IPS-18c (cell line): ENCODE results near the gene RBM47.
"Not testable (repeated sequence)": the region's sequence is repeated elsewhere in the genome, so short reads cannot be mapped to it uniquely, and the experiment has no call there.

Source experiments
- H3K4me3 ChIP-seq: 2 replicates; pipeline ENCODE4 v1.7.0; 2013; ENCODE audit warnings: low read depth, mild to moderate bottlenecking, low read length, moderate library complexity; ENCODE audit not compliant: insufficient read depth
- H3K9me3 ChIP-seq: one replicate; pipeline ENCODE4 v1.6.1; 2013; ENCODE audit warnings: mild to moderate bottlenecking, low read length, moderate library complexity; ENCODE audit not compliant: control insufficient read depth, insufficient read depth

RBM47 gene

DNA sequence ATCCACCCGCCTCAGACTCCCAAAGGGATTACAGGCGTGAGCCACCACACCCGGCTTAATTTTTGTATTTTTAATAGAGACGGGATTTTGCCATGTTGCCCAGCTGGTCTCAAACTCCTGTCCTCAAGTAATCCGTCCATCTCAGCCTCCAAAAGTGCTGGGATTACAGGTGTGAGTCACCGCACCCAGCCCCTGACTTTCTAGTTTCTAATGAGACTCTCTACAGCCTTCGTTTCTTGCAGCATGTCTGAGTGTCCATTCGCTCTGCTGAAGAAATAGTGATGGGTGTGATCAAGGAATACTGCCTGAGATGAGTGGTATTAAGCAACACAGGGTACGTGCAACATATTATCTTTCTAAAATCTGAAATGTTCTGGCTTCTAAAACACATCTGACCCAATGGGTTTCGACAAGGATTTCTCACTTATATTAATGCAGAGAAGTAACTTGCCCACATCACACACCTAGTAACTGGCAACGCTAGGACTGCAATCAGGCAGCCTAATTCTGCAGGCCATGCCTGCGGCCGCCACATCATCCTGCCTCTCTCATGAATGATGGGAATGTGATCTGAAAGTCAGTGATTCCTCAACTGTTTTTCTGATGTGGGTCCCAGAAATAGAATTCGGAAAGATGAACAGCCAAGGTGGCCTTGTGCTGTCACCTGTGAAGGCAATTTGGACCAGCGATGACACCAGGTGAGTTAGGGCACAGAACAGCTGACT lies 74.3 kb downstream of the RBM47 start:
- no peak overlapping the region for H3K4me3 ChIP-seq
- no peaks in the 10 kb centered on the region for H3K9me3 ChIP-seq

DNA sequence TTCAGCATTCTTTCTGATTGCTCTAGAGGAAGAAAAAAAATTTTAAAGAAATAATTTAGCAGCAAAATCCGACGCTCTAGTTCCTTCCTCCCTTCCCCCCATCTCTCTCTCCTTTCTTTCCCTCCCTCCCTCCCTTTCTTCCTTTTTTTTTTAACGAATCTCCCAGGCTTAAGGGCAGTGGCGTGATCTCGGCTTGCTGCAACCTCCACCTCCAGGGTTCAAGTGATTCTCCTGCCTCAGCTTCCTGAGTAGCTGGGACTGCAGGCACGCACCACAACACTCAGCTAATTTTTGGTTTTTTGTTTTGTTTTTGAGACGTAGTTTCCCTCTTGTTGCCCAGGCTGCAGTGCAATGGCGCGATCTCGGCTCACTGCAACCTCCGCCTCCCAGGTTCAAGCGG lies 75.0 kb downstream of the RBM47 start:
- H3K9me3 ChIP-seq, H3K4me3 ChIP-seq: not testable (repeated sequence)

DNA sequence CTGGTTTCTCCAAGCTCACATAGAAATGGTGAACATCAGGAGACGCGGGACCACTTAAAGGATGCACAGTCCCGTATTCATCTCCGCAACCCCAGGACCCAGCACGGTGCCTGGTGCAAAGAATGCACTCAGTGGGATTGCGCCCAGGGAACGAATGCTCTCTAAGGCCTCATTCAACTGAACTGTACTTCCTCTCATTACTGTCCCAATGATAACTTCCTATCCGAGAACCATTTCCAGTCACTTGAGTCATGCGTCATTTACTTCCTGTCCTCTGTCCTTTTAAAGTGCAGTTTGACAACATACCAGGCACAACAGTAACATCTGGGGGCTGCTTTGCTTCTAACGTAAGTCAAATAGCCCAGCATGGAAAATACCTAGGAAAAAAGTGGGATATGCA lies 75.7 kb downstream of the RBM47 start:
- H3K9me3 ChIP-seq = no peaks in the 10 kb centered on the region
- no peak overlapping the region for H3K4me3 ChIP-seq

DNA sequence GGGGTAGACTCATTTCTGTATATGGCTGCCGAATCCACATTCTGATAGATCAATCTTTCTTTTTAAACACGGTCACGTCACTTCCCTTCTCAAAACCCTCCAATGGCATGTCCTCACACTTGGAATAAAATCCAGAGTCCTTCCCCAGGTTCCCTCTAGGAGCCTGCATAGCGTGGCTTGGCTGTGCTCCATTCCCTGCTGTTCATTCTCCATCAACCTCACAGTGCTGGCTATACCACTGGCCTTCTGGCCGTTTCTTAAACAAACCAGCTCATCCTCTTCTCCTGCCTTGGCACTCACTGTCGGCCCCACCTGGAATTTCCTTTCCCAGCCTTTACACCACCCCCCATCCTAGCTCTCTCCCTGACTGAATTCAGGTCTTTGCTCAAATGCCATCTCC lies 77.1 kb downstream of the RBM47 start:
- Histone ChIP-seq H3K9me3 (no peaks in the 10 kb centered on the region), H3K4me3 (no peak overlapping the region)

DNA sequence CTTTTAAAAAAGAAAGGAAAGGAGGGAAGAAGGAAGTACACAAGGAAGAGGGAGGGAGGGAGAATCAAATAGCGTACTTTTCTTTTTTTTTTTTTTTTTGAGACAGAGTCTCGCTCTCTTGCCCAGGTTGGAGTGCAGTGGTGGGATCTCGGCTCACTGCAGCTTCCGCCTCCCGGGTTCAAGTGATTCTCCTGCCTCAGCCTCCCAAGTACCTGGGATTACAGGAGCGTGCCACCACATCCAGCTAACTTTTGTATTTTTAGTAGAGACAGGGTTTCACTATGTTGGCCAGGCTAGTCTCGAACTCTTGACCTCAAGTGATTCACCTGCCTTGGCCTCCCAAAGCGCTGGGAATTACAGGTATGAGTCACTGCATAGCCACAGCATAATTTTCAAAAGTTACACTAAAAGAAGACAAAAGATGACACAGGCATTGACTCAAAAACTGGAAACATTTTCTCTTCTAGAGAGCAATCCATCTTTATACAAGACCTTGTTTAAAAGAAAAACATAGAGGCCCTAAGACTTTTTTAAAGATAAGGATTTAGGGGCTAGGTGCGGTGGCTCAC lies 78.0 kb downstream of the RBM47 start:
- H3K9me3 ChIP-seq, H3K4me3 ChIP-seq: not testable (repeated sequence)

DNA sequence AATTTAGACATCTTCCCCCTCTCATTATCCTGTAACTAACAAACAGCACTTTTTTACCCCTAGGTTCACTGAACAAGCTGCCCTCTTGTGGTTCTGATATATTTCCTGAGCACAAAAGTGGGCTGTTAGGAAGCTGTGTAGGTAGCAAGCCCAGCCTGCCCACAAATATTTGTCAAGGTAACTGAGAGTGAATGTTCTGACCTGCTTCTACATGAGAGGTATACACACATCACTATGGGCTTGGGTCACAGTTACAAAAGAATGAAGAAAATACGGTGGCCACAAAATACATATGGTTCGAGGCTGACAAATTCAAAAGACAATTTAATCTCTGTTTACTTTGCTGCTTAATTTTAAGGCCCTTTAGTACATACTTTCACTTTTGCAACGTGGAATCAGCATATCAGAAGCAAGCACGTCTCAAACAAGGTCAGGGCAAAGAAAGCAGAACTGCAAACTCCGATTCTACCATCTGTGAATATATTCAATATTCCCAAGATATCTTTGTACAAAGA lies 78.7 kb downstream of the RBM47 start:
- Histone ChIP-seq H3K9me3 (no peaks in the 10 kb centered on the region), H3K4me3 (no peak overlapping the region)

DNA sequence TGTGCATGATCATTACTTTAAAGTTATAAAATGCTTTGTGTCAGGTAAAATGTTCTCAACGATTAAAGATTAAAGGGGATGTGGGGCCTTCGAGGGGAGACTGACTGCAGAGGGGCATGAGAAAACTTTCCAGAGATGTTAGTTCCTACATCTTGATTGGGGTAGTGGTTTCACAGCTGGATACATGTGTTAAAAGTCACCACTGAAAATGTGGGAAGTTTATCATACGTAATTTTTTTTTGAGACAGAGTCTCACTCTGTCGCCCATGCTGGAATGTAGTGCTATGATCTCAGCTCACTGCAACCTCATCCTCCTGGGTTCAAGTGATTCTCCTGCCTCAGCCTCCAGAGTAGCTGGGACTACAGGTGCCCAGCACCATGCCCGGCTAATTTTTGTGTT lies 79.5 kb downstream of the RBM47 start:
- Histone ChIP-seq H3K4me3 (no peak overlapping the region), H3K9me3 (no peaks in the 10 kb centered on the region)

DNA sequence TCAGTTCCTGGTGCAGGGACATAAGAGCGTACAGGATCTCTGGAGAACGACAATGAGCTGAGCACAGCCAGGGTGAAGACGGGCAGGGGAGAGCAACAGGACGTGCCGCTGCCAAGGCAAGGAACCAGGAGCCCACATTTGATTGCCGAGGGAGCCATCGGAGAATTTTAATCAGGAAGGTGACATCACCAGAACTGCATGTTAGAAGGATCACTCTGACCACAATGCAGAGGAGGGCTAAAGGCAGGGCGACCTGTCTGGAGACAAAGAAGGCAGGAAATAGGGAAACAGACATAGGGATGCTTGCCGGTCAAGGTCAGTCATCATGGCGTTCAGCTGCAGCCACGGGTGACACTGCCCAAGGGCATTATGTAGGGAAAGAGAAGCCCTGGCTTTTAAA lies 81.4 kb downstream of the RBM47 start:
- no peaks in the 10 kb centered on the region for H3K9me3 ChIP-seq
- no peak overlapping the region for H3K4me3 ChIP-seq

DNA sequence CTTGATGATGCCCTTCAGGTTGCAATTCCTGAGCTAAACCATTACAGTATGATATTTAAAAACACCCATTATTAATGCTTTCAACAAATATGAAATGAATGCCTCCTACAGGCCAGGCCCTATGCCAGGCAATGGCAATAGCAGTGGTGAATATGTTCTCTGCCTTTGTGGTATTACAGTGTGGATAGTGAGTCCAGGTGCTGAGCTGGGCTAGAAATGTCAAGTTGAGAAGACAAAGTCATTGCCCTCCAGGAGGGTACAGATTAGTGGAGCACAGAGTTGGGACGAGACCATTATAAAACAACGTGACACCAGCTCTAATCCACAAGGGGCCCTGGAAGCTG lies 81.9 kb downstream of the RBM47 start:
- H3K4me3 ChIP-seq = no peak overlapping the region
- H3K9me3 ChIP-seq = no peaks in the 10 kb centered on the region

DNA sequence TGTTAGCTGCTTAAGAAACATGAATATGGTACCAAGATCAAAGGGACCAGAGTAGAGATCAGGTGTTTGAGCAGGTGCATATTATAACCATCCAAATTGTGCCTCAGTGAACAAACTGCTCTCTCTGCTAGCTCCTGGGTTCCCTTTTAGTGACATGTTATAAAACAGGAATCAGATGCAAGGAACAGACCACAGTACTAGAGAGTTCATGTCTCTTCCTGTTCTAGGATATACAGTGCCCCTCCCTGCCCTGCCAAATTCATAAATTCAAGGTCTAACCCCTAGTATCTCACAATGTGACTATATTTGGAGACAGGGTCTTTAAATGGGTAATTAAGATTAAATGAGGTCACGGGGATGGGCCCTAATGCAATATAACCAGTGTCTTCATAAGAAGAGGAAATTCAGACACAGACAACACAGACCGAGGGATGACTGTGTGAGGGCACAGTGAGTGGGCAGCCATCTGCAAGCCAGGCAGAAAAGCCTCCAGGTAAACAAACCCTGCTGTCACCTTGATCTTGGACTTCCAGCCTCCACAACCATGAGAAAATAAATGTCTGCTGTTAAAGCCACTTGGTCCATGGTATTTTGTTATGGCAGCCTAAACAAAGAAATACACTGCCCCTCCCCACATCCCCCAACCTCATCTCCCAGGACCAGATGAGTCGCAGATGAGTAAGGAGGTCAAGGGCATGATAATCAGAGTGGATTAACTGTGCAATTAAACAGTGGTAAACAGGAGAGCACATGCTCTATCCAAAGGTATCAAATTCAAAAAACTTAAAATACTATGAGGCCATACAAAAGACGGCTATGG lies 82.5 kb downstream of the RBM47 start:
- Histone ChIP-seq H3K4me3 (no peak overlapping the region), H3K9me3 (no peaks in the 10 kb centered on the region)

DNA sequence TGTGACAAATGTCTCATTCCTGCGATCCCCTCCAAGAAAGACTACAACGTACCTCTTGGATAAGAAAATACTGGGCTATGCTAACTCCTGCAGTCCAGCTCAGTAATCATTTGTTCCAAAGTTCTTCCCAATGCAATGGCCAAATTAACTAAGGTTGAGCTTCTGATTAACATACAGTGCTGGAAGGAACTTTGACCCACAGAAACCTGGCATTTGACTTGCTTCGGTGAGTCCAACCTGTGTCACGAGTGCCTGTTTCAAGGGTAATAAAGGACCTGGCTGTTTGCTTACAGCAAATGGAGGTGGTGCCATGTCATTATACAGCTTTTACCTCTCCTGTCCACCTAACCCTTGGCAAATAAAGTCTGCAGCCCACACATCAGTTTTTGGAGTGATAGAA lies 83.2 kb downstream of the RBM47 start:
- Histone ChIP-seq H3K4me3 (no peak overlapping the region), H3K9me3 (no peaks in the 10 kb centered on the region)

DNA sequence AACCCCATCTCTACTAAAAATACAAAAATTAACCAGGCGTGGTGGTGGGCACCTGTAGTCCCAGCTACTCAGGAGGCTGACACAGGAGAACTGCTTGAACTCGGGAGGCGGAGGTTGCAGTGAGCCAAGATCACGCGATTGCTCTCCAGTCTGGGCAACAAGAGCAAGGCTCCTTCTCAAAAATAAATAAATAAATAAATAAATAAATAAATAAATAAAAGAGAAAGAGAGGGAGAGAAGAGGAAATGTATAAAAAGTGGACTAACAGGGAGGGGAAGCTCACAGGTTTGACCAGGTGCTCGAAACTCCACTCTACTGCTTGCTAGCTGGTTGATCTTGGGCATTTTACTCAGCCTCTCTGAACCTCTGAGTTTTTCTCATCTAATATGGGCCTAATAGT lies 84.2 kb downstream of the RBM47 start:
- not testable (repeated sequence) for H3K9me3 ChIP-seq, H3K4me3 ChIP-seq

DNA sequence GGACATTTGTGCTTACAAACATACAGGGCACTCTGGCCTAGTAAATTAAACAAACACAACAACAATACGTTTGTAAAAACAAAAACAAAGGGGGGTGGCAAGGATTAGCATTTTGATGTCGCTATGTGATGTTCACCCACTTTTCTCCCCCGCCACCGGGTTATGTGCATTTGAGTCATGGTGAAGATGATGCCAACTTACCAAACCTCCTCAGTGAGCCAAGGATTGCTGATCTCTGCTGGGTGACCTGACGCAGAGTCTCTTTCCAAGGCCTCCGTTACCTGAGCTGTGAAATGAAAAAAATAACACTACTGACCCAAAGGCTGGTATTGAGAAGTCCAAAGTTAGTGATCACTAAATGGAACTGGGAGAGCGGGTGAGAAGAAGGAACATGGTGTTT lies 85.4 kb downstream of the RBM47 start:
- H3K9me3 ChIP-seq = no peaks in the 10 kb centered on the region
- H3K4me3 ChIP-seq = no peak overlapping the region

DNA sequence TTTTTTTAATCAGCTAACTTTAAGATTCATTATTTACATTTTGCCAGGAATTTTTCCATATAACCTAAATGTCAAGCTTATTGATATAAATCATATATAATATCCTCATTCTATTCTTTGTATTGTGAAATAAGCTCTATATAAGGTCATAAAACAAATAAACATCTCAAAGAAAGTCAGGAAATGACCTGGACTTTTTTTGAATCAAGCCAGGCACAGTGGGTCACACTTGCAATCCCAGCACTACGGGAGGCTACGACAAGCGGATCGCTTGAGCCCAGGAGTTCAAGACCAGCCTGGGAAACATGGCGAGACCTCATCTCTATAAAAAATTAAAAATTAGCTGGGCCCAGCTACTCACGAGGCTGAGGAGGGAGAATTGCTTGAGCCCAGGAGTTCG lies 88.9 kb downstream of the RBM47 start:
- Histone ChIP-seq H3K9me3 (no peaks in the 10 kb centered on the region), H3K4me3 (no peak overlapping the region)

DNA sequence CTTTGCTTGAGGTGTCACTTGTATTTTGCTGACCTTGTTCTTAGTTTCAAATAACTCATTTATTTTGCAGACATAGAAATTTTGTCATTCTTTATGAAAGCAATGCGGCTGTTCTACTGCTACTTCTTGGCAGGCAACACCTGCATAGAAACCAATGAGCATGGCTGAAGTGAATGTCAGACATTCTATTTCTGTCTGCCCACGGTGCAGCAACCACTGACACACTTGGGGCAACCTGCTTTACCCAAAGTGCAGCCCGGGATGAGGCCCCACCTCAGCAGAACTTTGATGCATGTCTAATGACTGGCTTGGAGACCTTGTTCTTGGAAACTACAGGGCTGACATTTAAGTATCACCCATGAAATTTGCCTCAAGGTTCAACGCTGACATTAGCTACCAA lies 93.6 kb downstream of the RBM47 start:
- H3K4me3 ChIP-seq = no peak overlapping the region
- no peaks in the 10 kb centered on the region for H3K9me3 ChIP-seq

DNA sequence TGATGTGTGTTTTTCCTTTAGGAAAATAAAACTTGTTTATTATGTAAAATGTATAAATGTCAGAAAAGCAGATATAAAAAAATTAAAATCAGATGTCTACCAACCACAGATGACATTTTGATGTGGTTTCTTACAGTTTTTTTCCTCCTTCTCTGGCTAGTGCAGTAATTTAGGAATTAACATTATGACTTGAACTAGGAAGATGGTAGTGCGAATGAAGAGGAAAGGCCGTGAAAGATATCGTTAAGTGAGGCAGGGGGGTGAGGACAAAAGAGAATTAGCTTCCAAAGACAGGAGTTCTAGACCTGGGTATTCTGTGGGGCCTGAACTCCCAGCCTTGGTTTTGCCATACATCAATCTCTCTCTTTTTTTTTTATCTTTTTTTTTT lies 98.0 kb downstream of the RBM47 start:
- no peak overlapping the region for H3K4me3 ChIP-seq
- no peaks in the 10 kb centered on the region for H3K9me3 ChIP-seq

DNA sequence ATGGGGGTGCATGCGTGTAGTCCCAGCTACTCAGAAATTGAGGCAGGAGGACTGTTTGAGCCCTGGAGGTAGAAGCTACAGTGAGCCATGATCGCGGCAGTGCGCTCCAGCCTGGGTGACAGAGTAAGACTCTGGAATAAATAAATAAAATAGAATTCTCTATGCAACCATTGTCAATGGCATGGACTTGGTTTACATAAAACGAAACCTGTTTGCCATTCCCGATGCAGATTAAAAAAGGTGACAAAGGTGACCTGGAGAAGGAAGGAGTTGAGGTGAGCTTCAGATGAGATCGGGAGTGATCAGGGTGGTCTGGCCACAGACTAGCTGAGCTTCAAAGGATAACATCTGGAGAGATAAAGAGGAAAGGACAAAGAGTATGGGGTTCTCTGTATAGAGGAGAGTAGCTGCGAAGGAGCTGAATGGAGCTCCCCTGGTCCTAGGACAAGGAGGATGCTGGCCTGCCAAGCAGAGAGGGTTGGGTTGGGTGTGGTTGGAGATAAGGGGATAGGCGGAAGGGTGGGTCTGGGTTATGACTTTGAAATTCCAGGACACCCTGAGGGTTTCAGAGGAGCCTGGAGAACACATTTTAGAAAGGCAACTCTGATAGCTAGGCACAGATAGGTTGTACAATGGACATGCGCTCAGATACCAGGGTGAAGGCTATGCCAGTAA lies 98.6 kb downstream of the RBM47 start:
- H3K4me3 ChIP-seq = no peak overlapping the region
- no peaks in the 10 kb centered on the region for H3K9me3 ChIP-seq

DNA sequence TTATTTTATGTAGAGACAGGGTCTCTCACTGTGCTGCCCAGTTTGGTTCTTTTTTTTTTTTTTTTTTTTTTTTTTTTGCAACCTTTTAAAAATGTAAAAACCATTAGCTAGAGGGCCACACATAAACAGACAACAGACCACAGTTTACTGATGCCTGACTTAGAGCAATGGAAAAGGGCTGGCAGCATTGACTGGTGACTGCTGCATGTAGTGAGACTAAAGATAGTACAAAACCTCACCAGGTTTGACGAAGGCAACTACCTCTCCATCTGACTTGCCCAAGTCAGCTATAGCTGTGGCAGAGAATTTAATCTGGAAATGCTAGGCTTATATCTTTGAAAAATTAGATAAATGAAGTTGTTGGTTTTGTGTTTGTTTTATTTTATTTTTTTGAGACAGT lies 102.9 kb downstream of the RBM47 start:
- Histone ChIP-seq H3K4me3 (no peak overlapping the region), H3K9me3 (no peaks in the 10 kb centered on the region)
